Progenitor cell of endocrine pancreas (in vitro differentiated cells): ENCODE measurements around the gene MINDY3. TPM values are rescaled to one million over a fixed set of nuclear protein-coding genes. Genes with fewer than 3 reads are reported as not detected.

Source experiments
- DNase-seq: peaks from one replicate; pipeline ENCODE4 v3.0.0; 2021; ENCODE audit warnings: low spot score; ENCODE audit not compliant: unreplicated experiment
- H3K27ac Mint-ChIP-seq: 2 replicates; pipeline ENCODE4 v1.8.0; 2021; ENCODE audit warnings: mild to moderate bottlenecking, moderate library complexity, mixed read lengths
- H3K27me3 Mint-ChIP-seq: 2 replicates; pipeline ENCODE4 v1.8.0; 2021; ENCODE audit warnings: mixed read lengths
- H3K36me3 Mint-ChIP-seq: 2 replicates; pipeline ENCODE4 v1.8.0; 2022; ENCODE audit warnings: mixed read lengths; ENCODE audit not compliant: insufficient read depth
- H3K4me1 Mint-ChIP-seq: 2 replicates; pipeline ENCODE4 v1.8.0; 2021; ENCODE audit warnings: low read depth, mixed read lengths
- H3K4me3 Mint-ChIP-seq: 2 replicates; pipeline ENCODE4 v1.8.0; 2021; ENCODE audit warnings: low read depth, mild to moderate bottlenecking, moderate library complexity, mixed read lengths
- H3K9me3 Mint-ChIP-seq: 2 replicates; pipeline ENCODE4 v1.8.0; 2021; ENCODE audit warnings: low read depth, mixed read lengths
- total RNA-seq: library from RNA; stranded (reverse); gene quantifications from 2 replicates; pipeline ENCODE4 v1.2.1, GENCODE V29; 2021
- TF ChIP-seq, protein P1 (sequence below): fragments of 200-600 bp; sonication (generic); IDR thresholded peaks from one replicate; pipeline ENCODE4 v1.5.0; 2021; ENCODE audit warnings: antibody characterized with exemption, mild to moderate bottlenecking; ENCODE audit not compliant: unreplicated experiment

MINDY3 gene
- total RNA-seq, 1 donor from 2014 or later = 26.2 TPM

DNA sequence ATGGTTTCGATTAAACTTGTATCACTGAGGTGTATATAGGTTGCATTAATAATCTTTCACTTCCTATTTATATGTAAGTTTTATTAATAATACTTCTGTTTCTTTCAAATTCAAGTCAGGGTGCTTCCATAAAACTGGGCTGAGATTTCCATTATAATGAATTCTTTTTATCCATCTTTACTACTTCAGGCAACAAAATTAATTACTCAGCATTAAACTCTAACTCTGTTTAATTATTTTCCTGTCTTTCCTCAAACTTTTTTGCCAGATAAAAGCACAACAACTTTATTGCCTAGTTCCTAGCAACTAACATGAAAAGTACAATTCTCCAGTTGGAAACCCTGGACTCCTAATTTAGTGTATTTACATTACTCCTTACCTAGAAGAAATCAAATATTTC is 3.0 kb upstream of the MINDY3 start:
- no peak overlapping the region for H3K27ac Mint-ChIP-seq
- H3K4me3 Mint-ChIP-seq = no peak overlapping the region
- H3K27me3 Mint-ChIP-seq = peaks cover 52% of the 10 kb centered on the region
- peaks cover 9% of the 10 kb centered on the region for H3K4me1 Mint-ChIP-seq
- no peak for DNase-seq
- no peaks in the 10 kb centered on the region for H3K9me3 Mint-ChIP-seq
- no peaks in the 10 kb centered on the region for H3K36me3 Mint-ChIP-seq
- TF ChIP-seq, protein P1, sequence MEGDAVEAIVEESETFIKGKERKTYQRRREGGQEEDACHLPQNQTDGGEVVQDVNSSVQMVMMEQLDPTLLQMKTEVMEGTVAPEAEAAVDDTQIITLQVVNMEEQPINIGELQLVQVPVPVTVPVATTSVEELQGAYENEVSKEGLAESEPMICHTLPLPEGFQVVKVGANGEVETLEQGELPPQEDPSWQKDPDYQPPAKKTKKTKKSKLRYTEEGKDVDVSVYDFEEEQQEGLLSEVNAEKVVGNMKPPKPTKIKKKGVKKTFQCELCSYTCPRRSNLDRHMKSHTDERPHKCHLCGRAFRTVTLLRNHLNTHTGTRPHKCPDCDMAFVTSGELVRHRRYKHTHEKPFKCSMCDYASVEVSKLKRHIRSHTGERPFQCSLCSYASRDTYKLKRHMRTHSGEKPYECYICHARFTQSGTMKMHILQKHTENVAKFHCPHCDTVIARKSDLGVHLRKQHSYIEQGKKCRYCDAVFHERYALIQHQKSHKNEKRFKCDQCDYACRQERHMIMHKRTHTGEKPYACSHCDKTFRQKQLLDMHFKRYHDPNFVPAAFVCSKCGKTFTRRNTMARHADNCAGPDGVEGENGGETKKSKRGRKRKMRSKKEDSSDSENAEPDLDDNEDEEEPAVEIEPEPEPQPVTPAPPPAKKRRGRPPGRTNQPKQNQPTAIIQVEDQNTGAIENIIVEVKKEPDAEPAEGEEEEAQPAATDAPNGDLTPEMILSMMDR = no peak

DNA sequence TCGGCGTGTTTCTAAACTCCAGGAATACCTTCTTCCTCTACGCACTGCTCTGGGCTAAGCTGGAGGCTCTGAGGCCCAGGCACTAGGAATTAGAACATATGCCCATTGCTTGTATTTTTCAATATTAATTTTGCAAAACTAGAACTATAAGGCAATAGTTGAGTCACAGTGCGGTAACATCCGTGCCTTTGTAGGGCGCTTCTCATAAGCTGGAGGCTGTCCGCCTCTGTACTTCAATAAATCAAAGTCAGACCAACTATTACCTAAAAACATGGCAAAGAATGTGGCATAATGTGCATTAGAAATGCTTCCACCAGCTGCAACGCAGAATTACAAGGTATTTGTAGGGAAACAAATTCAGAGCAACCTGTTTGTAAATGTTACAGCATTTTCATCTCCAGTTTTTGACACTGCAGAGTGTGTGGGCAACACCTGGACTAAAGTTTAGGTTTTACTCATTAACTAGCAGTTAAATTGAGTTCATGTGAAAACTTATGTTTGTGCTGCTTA is 440 bp upstream of the MINDY3 start:
- H3K4me3 Mint-ChIP-seq = peak overlapping the region; percentile 99
- DNase-seq = no peak
- TF ChIP-seq, protein P1 = no peak
- peaks cover 16% of the 10 kb centered on the region for H3K4me1 Mint-ChIP-seq
- H3K9me3 Mint-ChIP-seq = no peaks in the 10 kb centered on the region
- peaks cover 29% of the 10 kb centered on the region for H3K27me3 Mint-ChIP-seq
- no peaks in the 10 kb centered on the region for H3K36me3 Mint-ChIP-seq
- H3K27ac Mint-ChIP-seq = peak overlapping the region; percentile 98

DNA sequence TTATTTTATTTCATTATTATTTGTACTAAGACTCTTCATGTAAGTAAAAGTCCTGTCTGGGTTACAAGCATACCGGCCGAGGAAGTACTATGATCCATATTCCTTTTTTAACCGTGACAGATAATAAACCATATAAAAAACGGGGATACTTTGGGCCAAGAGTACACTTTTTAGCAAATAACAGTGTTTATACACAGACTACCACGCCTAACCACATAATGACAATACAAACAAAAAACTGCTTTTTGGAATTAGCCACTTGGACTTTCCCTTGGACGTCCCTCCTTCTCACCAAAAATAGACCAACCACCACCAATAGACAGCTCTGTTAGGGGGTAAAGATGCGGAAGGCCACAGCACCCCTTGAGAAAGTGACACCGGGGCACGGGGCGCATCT is 800 bp downstream of the MINDY3 start:
- TF ChIP-seq, protein P1 = no peak
- H3K4me3 Mint-ChIP-seq = peak overlapping the region; percentile 99
- H3K27me3 Mint-ChIP-seq = peaks cover 18% of the 10 kb centered on the region
- no peaks in the 10 kb centered on the region for H3K36me3 Mint-ChIP-seq
- DNase-seq = no peak
- peaks cover 16% of the 10 kb centered on the region for H3K4me1 Mint-ChIP-seq
- H3K27ac Mint-ChIP-seq = peak overlapping the region; percentile 98
- H3K9me3 Mint-ChIP-seq = no peaks in the 10 kb centered on the region

DNA sequence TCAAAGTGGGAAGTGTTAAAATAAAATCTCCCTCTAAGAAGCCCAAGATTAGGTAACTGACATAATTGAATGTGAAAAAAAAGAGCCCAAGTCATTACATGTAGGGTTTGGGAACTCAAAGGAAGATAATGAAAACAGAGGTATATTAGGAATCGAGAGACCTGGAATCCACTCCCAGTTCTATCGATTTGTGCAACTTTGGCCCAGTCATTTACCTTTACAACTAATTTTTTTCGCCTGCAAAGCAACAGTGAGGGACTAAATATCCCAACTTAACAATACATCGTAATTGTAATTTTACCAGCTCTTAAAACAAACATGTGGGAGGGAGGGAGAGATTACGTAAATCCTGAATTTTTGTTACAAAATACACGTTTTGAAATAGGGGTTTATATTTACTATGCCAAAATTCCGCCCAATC is 1.4 kb downstream of the MINDY3 start:
- Mint-ChIP-seq H3K36me3 (no peaks in the 10 kb centered on the region), H3K9me3 (no peaks in the 10 kb centered on the region), H3K27ac (no peak overlapping the region), H3K27me3 (peaks cover 12% of the 10 kb centered on the region), H3K4me1 (peaks cover 16% of the 10 kb centered on the region), H3K4me3 (peak overlapping the region; percentile 63)
- TF ChIP-seq, protein P1 = no peak
- no peak for DNase-seq

DNA sequence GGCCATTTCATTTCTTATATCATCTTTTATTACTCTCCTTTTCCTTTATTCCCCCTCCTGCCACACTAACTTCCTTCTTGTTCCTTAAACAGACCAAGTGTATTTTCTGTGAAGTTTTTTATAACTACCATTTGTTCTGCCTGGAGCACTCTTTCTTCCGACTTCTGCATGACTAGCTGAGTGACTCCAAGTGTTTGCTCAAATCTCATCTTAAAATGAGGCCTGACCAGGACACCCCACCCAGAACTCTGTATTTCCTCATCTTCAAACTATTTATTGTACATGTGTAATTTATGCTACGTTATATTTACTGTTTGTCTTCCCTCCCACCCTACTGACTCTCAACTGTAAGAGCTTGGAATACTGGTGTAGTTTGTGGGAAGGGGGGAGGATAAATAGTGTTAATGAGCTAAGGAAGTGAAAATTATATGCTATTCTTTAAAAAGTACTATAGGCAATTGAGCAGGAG is 3.2 kb downstream of the MINDY3 start:
- Mint-ChIP-seq H3K27ac (no peak overlapping the region), H3K4me1 (peaks cover 16% of the 10 kb centered on the region), H3K4me3 (no peak overlapping the region), H3K9me3 (peaks cover 2% of the 10 kb centered on the region), H3K36me3 (peaks cover 5% of the 10 kb centered on the region), H3K27me3 (peaks cover 5% of the 10 kb centered on the region)
- TF ChIP-seq, protein P1 = no peak
- no peak for DNase-seq
